IMR-90 (cell line): ENCODE measurements around the gene MCF2L. TPM values are rescaled to one million over a fixed set of nuclear protein-coding genes. Genes with fewer than 3 reads are reported as not detected.

ENCODE experiments used
- ATAC-seq: fragments of 200-7000 bp; cut with Tn5 transposase; 2 replicates; pipeline ENCODE4 v1.9.1; 2020; ENCODE audit warnings: low read depth, mild to moderate bottlenecking, moderate library complexity
- BruUV-seq: library from RNA; stranded (reverse); fragments of 400-500 nt; replicated peaks from 2 replicates; lab custom pipeline; 2021; lab: Mats Ljungman, UMichigan
- CTCF ChIA-PET: fragments of 300-600 bp; formaldehyde crosslinking; extraction: SDS; loops from one replicate; lab custom pipeline; 2021; ENCODE audit warnings: antibody characterized with exemption; lab: Yijun Ruan, JAX
- POLR2A ChIA-PET: fragments of 300-600 bp; sonication (Branson Sonifier 250); formaldehyde crosslinking; loops from one replicate; lab custom pipeline; 2022; ENCODE audit warnings: antibody characterized with exemption; ENCODE audit not compliant: unreplicated experiment; lab: Charles Lee
- DNase-seq: peaks from one replicate; pipeline ENCODE4 v3.0.0; 2013
- H2AFZ ChIP-seq: replicated peaks from 2 replicates; pipeline ENCODE3; 2013; ENCODE audit warnings: low read length, mild to moderate bottlenecking; ENCODE audit not compliant: poor library complexity
- H2AK5ac ChIP-seq: 2 replicates; pipeline ENCODE4 v1.6.1; 2013; ENCODE audit warnings: low read depth, low read length, inconsistent platforms
- H2AK9ac ChIP-seq: replicated peaks from 2 replicates; pipeline ENCODE3; 2013; ENCODE audit warnings: mild to moderate bottlenecking, low read depth, low read length, moderate library complexity; ENCODE audit not compliant: poor library complexity
- H2BK120ac ChIP-seq: 2 replicates; pipeline ENCODE4 v1.6.1; 2013; ENCODE audit warnings: low read depth, low read length, inconsistent platforms
- H2BK15ac ChIP-seq: 3 replicates; pipeline ENCODE4 v1.6.1; 2013; ENCODE audit warnings: low read depth, low read length, inconsistent platforms
- H2BK20ac ChIP-seq: 2 replicates; pipeline ENCODE4 v1.6.1; 2013; ENCODE audit warnings: low read depth, mild to moderate bottlenecking, inconsistent platforms, low read length, moderate library complexity
- H2BK5ac ChIP-seq: 2 replicates; pipeline ENCODE4 v1.6.1; 2013; ENCODE audit warnings: mild to moderate bottlenecking, low read depth, low read length, inconsistent platforms; ENCODE audit not compliant: poor library complexity, severe bottlenecking
- H3K14ac ChIP-seq: replicated peaks from 2 replicates; pipeline ENCODE4 v1.6.1; 2013; ENCODE audit warnings: low read depth, low read length, inconsistent platforms
- H3K18ac ChIP-seq: 2 replicates; pipeline ENCODE4 v1.6.1; 2013; ENCODE audit warnings: low read depth, low read length, control low read depth
- H3K23ac ChIP-seq: 2 replicates; pipeline ENCODE4 v1.6.1; 2013; ENCODE audit warnings: low read depth, low read length, inconsistent platforms
- H3K27ac ChIP-seq: 2 replicates; pipeline ENCODE4 v1.5.1; 2013; ENCODE audit warnings: mild to moderate bottlenecking, control low read depth, low read length; ENCODE audit not compliant: insufficient read depth
- H3K27me3 ChIP-seq: 2 replicates; pipeline ENCODE4 v1.6.1; 2013; ENCODE audit warnings: low read length; ENCODE audit not compliant: control insufficient read depth, insufficient read depth
- H3K36me3 ChIP-seq: 2 replicates; pipeline ENCODE4 v1.6.1; 2013; ENCODE audit warnings: low read length, mixed read lengths; ENCODE audit not compliant: control insufficient read depth, insufficient read depth
- H3K4ac ChIP-seq: 2 replicates; pipeline ENCODE4 v1.6.1; 2013; ENCODE audit warnings: low read depth, low read length, inconsistent platforms
- H3K4me1 ChIP-seq: 2 replicates; pipeline ENCODE4 v1.6.1; 2013; ENCODE audit warnings: low read length, mixed read lengths; ENCODE audit not compliant: control insufficient read depth, insufficient read depth
- H3K4me2 ChIP-seq: 2 replicates; pipeline ENCODE4 v1.6.1; 2013; ENCODE audit warnings: low read depth, mild to moderate bottlenecking, control low read depth, low read length, moderate library complexity
- H3K4me3 ChIP-seq: 2 replicates; pipeline ENCODE4 v1.5.1; 2013; ENCODE audit warnings: low read depth, mild to moderate bottlenecking, control low read depth, low read length, moderate library complexity; ENCODE audit not compliant: insufficient read depth
- H3K56ac ChIP-seq: 2 replicates; pipeline ENCODE4 v1.6.1; 2013; ENCODE audit warnings: low read length, inconsistent platforms; ENCODE audit not compliant: insufficient read depth; ENCODE audit errors: extremely low read depth
- H3K79me1 ChIP-seq, 2 experiments: 2 replicates each; pipeline ENCODE4 v1.6.1; 2013; ENCODE audit warnings: low read length in 2 of 2, inconsistent platforms in 1 of 2, low read depth in 1 of 2
- H3K9ac ChIP-seq: 2 replicates; pipeline ENCODE4 v1.6.1; 2013; ENCODE audit warnings: low read depth, low read length, control low read depth
- H3K9me1 ChIP-seq: 2 replicates; pipeline ENCODE4 v1.6.1; 2013; ENCODE audit warnings: low read length, inconsistent platforms; ENCODE audit not compliant: insufficient read depth
- H3K9me3 ChIP-seq: 2 replicates; pipeline ENCODE4 v1.6.1; 2013; ENCODE audit warnings: low read length; ENCODE audit not compliant: control insufficient read depth, insufficient read depth
- H4K20me1 ChIP-seq: 2 replicates; pipeline ENCODE4 v1.6.1; 2013; ENCODE audit warnings: low read length, inconsistent platforms; ENCODE audit not compliant: insufficient read depth
- H4K5ac ChIP-seq: 2 replicates; pipeline ENCODE4 v1.6.1; 2013; ENCODE audit warnings: mild to moderate bottlenecking, low read depth, low read length, control low read depth
- H4K8ac ChIP-seq, 2 experiments: 2 replicates each; pipeline ENCODE4 v1.6.1; 2013; ENCODE audit warnings: low read depth in 2 of 2, low read length in 2 of 2, control low read depth in 1 of 2, inconsistent platforms in 1 of 2
- H4K91ac ChIP-seq: 2 replicates; pipeline ENCODE4 v1.6.1; 2013; ENCODE audit warnings: low read depth, low read length, inconsistent platforms; ENCODE audit not compliant: insufficient read depth
- CTCF ChIP-seq: conservative IDR thresholded peaks from 2 replicates; pipeline ENCODE4 v1.5.1; 2012; ENCODE audit warnings: mild to moderate bottlenecking, low read depth, low read length, improper control_type of control experiment
- RAD21 ChIP-seq: IDR thresholded peaks from 2 replicates; pipeline ENCODE4 v1.6.1; 2012; ENCODE audit warnings: low read length, improper control_type of control experiment
- WGBS, 2 experiments: methylation state at CpG; one replicate each; pipeline versions ENCODE4 v1.1.5 to v1.1.7; 2013; ENCODE audit warnings: missing lambda C conversion rate in 2 of 2; ENCODE audit not compliant: insufficient read length in 1 of 2; ENCODE audit errors: extremely low coverage in 2 of 2; 5-methylcytosine and 5-hydroxymethylcytosine counted together
- dilution Hi-C: fragments of 300-500 bp; cut with HindIII; formaldehyde crosslinking; loops from one replicate; pipeline ENCODE4 v1.14.3; 2018; ENCODE audit warnings: low sequenced_read_pairs; ENCODE audit not compliant: unreplicated experiment
- in situ Hi-C: fragments of 300-500 bp; cut with MboI; formaldehyde crosslinking; loops from 3 replicates; pipeline ENCODE4 v1.14.3; 2019; ENCODE audit warnings: low sequenced_read_pairs, inconsistent platforms, mixed read lengths
- intact Hi-C: fragments of 100-400 bp; cut with micrococcal nuclease; formaldehyde crosslinking; loops from 2 replicates; pipeline ENCODE4 v1.10.0; 2022
- polyA plus RNA-seq, 3 experiments: library from polyadenylated mRNA; depleted of rRNA; stranded (reverse); fragments of >200 nt; gene quantifications; 2 replicates each; pipeline ENCODE4 v1.2.3, GENCODE V29; 2012; ENCODE audit warnings: low replicate concordance in 1 of 3
- total RNA-seq: library from RNA; depleted of rRNA; stranded (reverse); fragments of >200 nt; gene quantifications from 2 replicates; pipeline ENCODE4 v1.2.3, GENCODE V29; 2012

Gene MCF2L
- total and polyA plus RNA-seq, 2 of the 4 experiments (the other 2 are of a cell fraction), result 0.18 TPM; not detected in 1

DNA sequence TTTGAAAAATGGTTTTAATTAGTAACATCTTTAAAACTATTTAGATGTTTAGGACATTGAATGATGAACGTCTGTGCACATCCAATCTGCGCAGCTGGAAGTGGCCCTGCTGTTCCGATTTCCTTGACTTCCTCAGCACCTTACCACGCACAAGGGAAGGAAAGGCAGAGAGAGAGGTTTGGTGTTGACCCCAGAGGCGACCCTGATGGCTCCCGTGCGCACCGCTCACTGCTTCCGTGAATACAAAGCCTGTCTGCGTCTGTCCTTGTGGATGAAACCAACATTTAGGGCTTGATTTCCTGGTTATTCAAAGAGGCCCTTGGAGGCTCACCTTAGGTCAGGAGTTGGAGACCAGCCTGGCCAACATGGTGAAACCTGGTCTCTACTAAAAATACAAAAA lies 8.5 kb downstream of the MCF2L start:
- H2AK9ac ChIP-seq, result no peak overlapping the region
- no peak overlapping the region for H3K27ac ChIP-seq
- H3K9ac ChIP-seq, result no peak overlapping the region
- H4K20me1 ChIP-seq, result no peaks in the 10 kb centered on the region
- no peak overlapping the region for H3K14ac ChIP-seq
- no peak overlapping the region for H4K91ac ChIP-seq
- no peak overlapping the region for H2BK15ac ChIP-seq
- no peaks in the 10 kb centered on the region for H3K9me1 ChIP-seq
- intact Hi-C loops, result no loop called here
- no peak overlapping the region for H2AFZ ChIP-seq
- H3K4me1 ChIP-seq, result no peaks in the 10 kb centered on the region
- H2BK20ac ChIP-seq, result no peak overlapping the region
- ChIA-PET CTCF (no interaction called here), POLR2A (no interaction called here)
- H3K36me3 ChIP-seq, result no peaks in the 10 kb centered on the region
- no peak overlapping the region for H2BK5ac ChIP-seq
- H3K4ac ChIP-seq, result no peak overlapping the region
- no peak overlapping the region for H4K5ac ChIP-seq
- no peak overlapping the region for H2AK5ac ChIP-seq
- H3K23ac ChIP-seq, result no peak overlapping the region
- TF ChIP-seq CTCF, result no peak
- TF ChIP-seq RAD21, result no peak
- dilution Hi-C loops, result no loop called here
- no peak for DNase-seq
- no peak overlapping the region for H2BK120ac ChIP-seq
- 71% methylated on average over 6 of the region's 10 CpGs; no CpG with 5 or more reads in 1 of the 2 experiments for WGBS, 2 experiments
- H3K4me3 ChIP-seq, result no peak overlapping the region
- BruUV-seq, result no TSS peak
- no peak overlapping the region for H3K56ac ChIP-seq
- H3K79me1 ChIP-seq, result no peaks in the 10 kb centered on the region
- H4K8ac ChIP-seq, result no peak overlapping the region
- no peaks in the 10 kb centered on the region for H3K9me3 ChIP-seq
- ATAC-seq, result no peak
- H3K18ac ChIP-seq, result no peak overlapping the region
- no peak overlapping the region for H3K4me2 ChIP-seq
- peaks cover 51% of the 10 kb centered on the region for H3K27me3 ChIP-seq
- in situ Hi-C loops, result no loop called here
